ENCODE results near the gene FOXK1.

Gene FOXK1

DNA sequence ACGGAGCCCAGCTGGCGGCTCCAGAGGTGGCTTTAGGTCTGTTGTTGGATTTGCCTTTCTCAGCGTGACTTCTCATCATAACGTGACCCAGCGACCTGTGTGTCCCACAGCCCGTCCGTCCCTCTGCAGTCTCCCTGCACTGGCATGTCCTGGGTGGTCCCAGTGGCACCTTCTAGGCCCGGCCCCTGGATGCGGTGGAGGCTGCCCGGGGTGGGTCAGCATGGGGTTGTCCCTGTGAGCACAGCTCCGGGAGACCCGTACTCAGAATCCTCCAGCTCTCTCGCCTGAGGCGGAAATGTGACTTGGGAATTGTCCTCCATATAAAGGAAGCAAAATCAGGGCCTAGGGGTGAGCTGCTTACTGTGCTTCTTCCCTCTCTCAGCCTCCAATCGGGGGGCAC lies 67.7 kb downstream of the FOXK1 start:
- DNase-seq, result no peak
- Mint-ChIP-seq H3K9me3 (no peaks in the 10 kb centered on the region), H3K27me3 (ENCODE audit: low read depth, poor library complexity) (peaks cover 2% of the 10 kb centered on the region), H3K36me3 (ENCODE audit: low read depth) (peaks cover 37% of the 10 kb centered on the region), H3K4me1 (peaks cover 43% of the 10 kb centered on the region), H3K4me3 (no peak overlapping the region), H3K27ac (no peak overlapping the region)
- TF ChIP-seq, protein P1, sequence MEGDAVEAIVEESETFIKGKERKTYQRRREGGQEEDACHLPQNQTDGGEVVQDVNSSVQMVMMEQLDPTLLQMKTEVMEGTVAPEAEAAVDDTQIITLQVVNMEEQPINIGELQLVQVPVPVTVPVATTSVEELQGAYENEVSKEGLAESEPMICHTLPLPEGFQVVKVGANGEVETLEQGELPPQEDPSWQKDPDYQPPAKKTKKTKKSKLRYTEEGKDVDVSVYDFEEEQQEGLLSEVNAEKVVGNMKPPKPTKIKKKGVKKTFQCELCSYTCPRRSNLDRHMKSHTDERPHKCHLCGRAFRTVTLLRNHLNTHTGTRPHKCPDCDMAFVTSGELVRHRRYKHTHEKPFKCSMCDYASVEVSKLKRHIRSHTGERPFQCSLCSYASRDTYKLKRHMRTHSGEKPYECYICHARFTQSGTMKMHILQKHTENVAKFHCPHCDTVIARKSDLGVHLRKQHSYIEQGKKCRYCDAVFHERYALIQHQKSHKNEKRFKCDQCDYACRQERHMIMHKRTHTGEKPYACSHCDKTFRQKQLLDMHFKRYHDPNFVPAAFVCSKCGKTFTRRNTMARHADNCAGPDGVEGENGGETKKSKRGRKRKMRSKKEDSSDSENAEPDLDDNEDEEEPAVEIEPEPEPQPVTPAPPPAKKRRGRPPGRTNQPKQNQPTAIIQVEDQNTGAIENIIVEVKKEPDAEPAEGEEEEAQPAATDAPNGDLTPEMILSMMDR (IDR thresholded peaks at IDR 0.05), result no peak

DNA sequence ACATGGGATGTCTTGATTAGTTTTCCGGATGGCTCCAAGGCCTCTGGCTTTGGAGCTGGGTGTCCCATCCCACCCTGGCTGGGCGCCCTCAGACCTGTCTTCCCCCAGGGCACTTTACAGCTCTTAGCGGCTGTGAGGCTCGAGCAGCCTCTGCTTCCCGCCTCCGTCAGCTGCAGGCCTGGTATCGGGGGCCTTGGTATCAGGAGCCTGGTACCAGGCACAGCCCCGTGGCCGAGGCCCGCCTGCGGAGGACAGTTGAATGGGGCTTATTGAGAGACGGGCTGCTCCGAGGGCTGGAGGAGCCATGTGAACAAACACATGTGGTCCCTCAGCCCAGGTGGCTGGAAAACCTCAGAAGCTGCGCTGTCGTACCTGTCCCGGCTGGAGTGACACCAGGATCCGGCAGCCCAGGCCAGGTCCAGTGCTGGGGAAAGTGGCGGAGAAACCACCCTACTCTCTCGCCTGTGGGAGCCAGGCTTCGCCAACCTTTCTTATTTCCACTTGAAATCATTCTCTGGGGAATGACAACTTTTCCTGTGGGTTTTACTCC lies 69.4 kb downstream of the FOXK1 start:
- TF ChIP-seq, protein P1 (IDR thresholded peaks at IDR 0.05), result no peak
- Mint-ChIP-seq H3K4me3 (no peak overlapping the region), H3K9me3 (no peaks in the 10 kb centered on the region), H3K27me3 (ENCODE audit: low read depth, poor library complexity) (no peaks in the 10 kb centered on the region), H3K27ac (no peak overlapping the region), H3K4me1 (peaks cover 27% of the 10 kb centered on the region), H3K36me3 (ENCODE audit: low read depth) (peaks cover 39% of the 10 kb centered on the region)
- DNase-seq, result no peak

DNA sequence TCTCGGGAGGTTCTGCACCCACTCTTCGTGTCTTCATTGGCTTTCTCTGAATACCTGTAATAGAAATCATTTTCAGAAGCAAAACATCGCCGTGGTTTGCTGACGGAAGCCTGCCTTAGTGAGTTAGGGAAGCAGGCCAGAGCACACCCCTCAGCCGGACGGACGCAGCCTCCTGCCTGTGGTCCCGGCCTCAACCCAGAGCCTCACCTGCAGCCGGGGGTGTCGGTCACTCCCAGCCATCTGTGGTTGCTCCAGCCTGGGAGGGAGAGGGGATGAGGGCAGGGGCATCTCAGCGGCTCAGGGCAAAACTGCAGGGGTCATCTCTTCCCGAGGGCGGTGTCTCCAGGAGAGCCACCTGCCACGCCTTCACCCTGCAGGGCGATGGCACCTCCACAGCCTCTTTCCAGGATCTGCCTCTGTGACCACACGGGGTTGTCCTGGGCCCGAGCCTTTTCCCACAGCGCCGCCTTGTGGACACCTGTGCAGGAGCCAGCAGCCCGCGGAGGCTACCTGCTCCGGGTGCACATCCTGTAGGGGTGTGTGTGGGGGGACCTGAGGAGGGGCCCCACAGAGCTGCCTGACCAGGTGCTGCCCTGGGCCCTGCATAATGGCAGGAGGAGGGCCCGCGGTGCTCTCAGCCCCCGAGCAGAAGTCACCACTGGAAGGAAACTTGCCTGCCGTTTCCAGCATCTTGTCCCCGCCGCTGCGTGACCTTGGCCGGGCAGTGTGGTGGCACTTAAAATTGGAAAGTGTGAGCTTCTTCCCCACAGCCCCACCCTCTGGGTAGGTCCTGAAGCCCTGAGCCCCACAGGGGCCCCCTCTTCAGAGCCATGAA lies 71.7 kb downstream of the FOXK1 start:
- DNase-seq, result peak; percentile 89
- peaks cover 6% of the 10 kb centered on the region for H3K4me1 Mint-ChIP-seq

DNA sequence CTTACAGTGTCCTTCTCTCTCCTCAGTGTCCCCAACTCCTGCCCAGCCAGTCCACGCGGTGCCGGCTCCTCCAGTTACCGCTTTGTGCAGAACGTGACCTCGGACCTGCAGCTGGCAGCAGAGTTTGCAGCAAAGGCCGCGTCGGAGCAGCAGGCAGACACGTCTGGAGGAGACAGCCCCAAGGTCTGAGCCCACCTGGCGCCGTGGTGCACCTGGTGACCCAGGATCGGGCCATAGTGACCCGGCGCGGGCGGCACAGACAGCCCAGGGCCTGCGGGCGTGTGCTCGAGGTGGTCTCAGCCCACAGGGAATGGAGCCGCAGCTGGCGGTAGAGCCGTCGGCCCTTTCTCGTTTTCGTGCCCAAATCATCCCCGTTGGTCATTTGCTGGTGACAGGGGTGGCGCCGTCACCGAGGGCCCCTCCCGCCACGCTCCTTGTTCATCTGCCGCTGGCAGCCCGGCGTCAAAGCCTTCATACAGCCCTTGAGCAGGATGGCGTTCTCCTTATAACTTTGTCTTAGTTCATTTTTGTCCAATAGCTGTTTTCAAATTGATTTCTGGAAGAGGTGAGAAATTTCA lies 72.4 kb downstream of the FOXK1 start:
- Mint-ChIP-seq H3K27ac (no peak overlapping the region), H3K36me3 (ENCODE audit: low read depth) (peaks cover 33% of the 10 kb centered on the region), H3K4me3 (no peak overlapping the region), H3K4me1 (no peaks in the 10 kb centered on the region), H3K9me3 (no peaks in the 10 kb centered on the region), H3K27me3 (ENCODE audit: low read depth, poor library complexity) (no peaks in the 10 kb centered on the region)
- DNase-seq, result no peak
- TF ChIP-seq, protein P1 (IDR thresholded peaks at IDR 0.05), result no peak

More for the DNA sequence above, 71.7 kb downstream of the FOXK1 start:
- Mint-ChIP-seq H3K27me3 (ENCODE audit: low read depth, poor library complexity) (no peaks in the 10 kb centered on the region), H3K36me3 (ENCODE audit: low read depth) (peaks cover 36% of the 10 kb centered on the region), H3K27ac (no peak overlapping the region), H3K9me3 (no peaks in the 10 kb centered on the region), H3K4me3 (no peak overlapping the region)
- TF ChIP-seq, protein P1 (IDR thresholded peaks at IDR 0.05), result peak; percentile 87

DNA sequence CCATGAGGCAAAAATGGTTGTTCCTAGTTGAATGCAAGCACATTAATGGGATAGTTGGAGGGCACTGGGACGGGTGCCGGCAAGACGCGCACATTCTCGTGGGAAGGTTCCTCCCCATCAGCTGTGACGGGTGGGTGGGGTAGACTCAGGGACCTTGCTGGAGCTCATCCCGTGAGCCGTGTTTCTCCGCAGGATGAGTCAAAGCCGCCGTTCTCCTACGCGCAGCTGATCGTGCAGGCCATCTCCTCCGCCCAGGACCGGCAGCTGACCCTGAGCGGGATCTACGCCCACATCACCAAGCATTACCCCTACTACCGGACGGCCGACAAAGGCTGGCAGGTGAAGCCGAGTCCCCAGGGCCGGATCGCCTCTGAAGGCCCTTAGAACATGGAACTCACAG lies 73.0 kb downstream of the FOXK1 start:
- no peaks in the 10 kb centered on the region for H3K9me3 Mint-ChIP-seq
- no peaks in the 10 kb centered on the region for H3K27me3 Mint-ChIP-seq (ENCODE audit: low read depth, poor library complexity)
- peaks cover 38% of the 10 kb centered on the region for H3K36me3 Mint-ChIP-seq (ENCODE audit: low read depth)
- DNase-seq, result no peak
- TF ChIP-seq, protein P1 (IDR thresholded peaks at IDR 0.05), result no peak
- peaks cover 4% of the 10 kb centered on the region for H3K4me1 Mint-ChIP-seq
- peak overlapping the region; percentile 25 for H3K27ac Mint-ChIP-seq
- H3K4me3 Mint-ChIP-seq, result no peak overlapping the region
